ENCODE data around the gene TMA16.
"Not testable (repeated sequence)": the region's sequence is repeated elsewhere in the genome, so short reads cannot be mapped to it uniquely, and the experiment has no call there.

TMA16 gene

GRCh38 chr4:163494360-163495241 lies at the start of gene TMA16:
TMA16 (plus strand) TSS chr4:163494690; CDS start chr4:163494802, 112 bp downstream.
- no peak for FAIRE-seq

- FAIRE-seq, result not testable (repeated sequence)
Observed at GRCh38 chr4:163447023-163447422, 47.5 kb upstream of the TMA16 start.

- no peak for FAIRE-seq
Observed at GRCh38 chr4:163447481-163447880, 47.0 kb upstream of the TMA16 start.

GRCh38 chr4:163448540-163449203 lies 45.8 kb upstream of the TMA16 start:
- no peak for FAIRE-seq

GRCh38 chr4:163462556-163462955 lies 31.9 kb upstream of the TMA16 start:
- no peak for FAIRE-seq

- FAIRE-seq, result no peak
Observed at GRCh38 chr4:163467082-163467770, 27.3 kb upstream of the TMA16 start.

GRCh38 chr4:163470391-163470790 lies 24.1 kb upstream of the TMA16 start:
- FAIRE-seq, result no peak

- no peak for FAIRE-seq
Observed at GRCh38 chr4:163473130-163473529, 21.4 kb upstream of the TMA16 start.

- no peak for FAIRE-seq
Observed at GRCh38 chr4:163473576-163473975, 20.9 kb upstream of the TMA16 start, which contains the start of gene TKTL2. TKTL2 (minus strand) TSS chr4:163473754; CDS start chr4:163473734, 20 bp downstream.

GRCh38 chr4:163474027-163474426 lies 20.5 kb upstream of the TMA16 start:
- no peak for FAIRE-seq

- no peak for FAIRE-seq
Observed at GRCh38 chr4:163476761-163477438, 17.6 kb upstream of the TMA16 start.

GRCh38 chr4:163482190-163482589 lies 12.3 kb upstream of the TMA16 start:
- FAIRE-seq, result no peak

GRCh38 chr4:163484906-163485305 lies 9.6 kb upstream of the TMA16 start:
- FAIRE-seq, result peak; percentile 91

- no peak for FAIRE-seq
Observed at GRCh38 chr4:163485589-163485988, 8.9 kb upstream of the TMA16 start.

GRCh38 chr4:163486321-163486720 lies 8.2 kb upstream of the TMA16 start:
- no peak for FAIRE-seq

- FAIRE-seq, result no peak
Observed at GRCh38 chr4:163489929-163490328, 4.6 kb upstream of the TMA16 start.

- FAIRE-seq, result no peak
Observed at GRCh38 chr4:163492951-163493504, 1.5 kb upstream of the TMA16 start.

- no peak for FAIRE-seq
Observed at GRCh38 chr4:163493643-163494359, 689 bp upstream of the TMA16 start.

- FAIRE-seq, result no peak
Observed at GRCh38 chr4:163495900-163496299, 1.4 kb downstream of the TMA16 start.

GRCh38 chr4:163500586-163500985 lies 6.1 kb downstream of the TMA16 start:
- FAIRE-seq, result no peak

- FAIRE-seq, result no peak
Observed at GRCh38 chr4:163505374-163505773, 10.9 kb downstream of the TMA16 start.

- no peak for FAIRE-seq
Observed at GRCh38 chr4:163515198-163515597, 20.7 kb downstream of the TMA16 start.

All from islet of Langerhans (tissue), 1 donor.